GM23338 (cell line): ENCODE measurements around the gene CHD5. TPM values are rescaled to one million over a fixed set of nuclear protein-coding genes. Genes with fewer than 3 reads are reported as not detected.

ENCODE experiments used
- ATAC-seq: fragments of 200-7000 bp; cut with Tn5 transposase; 3 replicates; pipeline ENCODE4 v1.9.1; 2020
- DNase-seq: peaks from one replicate; pipeline ENCODE4 v3.0.0-alpha.2; 2015; ENCODE audit warnings: low spot score
- H2AFZ ChIP-seq: fragments of 200-600 bp; sonication (generic); 2 replicates; pipeline ENCODE4 v1.8.0; 2016; ENCODE audit warnings: antibody characterized with exemption, mild to moderate bottlenecking, moderate library complexity
- H3F3A ChIP-seq: fragments of 200-600 bp; sonication (generic); replicated peaks from 2 replicates; pipeline ENCODE4 v1.8.0; 2017; ENCODE audit warnings: antibody characterized with exemption, mixed run types, low read depth
- H3K27ac ChIP-seq: fragments of 200-600 bp; sonication (generic); 2 replicates; pipeline ENCODE4 v1.6.1; 2016; ENCODE audit warnings: low read depth
- H3K27me3 ChIP-seq: fragments of 200-600 bp; sonication (generic); 2 replicates; pipeline ENCODE4 v1.8.0; 2016; ENCODE audit warnings: mild to moderate bottlenecking, mixed run types, moderate library complexity; ENCODE audit not compliant: insufficient read depth
- H3K36me3 ChIP-seq: fragments of 200-600 bp; sonication (generic); 2 replicates; pipeline ENCODE4 v1.8.0; 2016; ENCODE audit warnings: mild to moderate bottlenecking; ENCODE audit not compliant: insufficient read depth
- H3K4me1 ChIP-seq: fragments of 200-600 bp; sonication (generic); 2 replicates; pipeline ENCODE4 v1.8.0; 2016; ENCODE audit warnings: mild to moderate bottlenecking, moderate library complexity; ENCODE audit not compliant: insufficient read depth
- H3K4me2 ChIP-seq: fragments of 200-600 bp; sonication (generic); 2 replicates; pipeline ENCODE4 v1.7.1; 2017; ENCODE audit warnings: mixed run types
- H3K4me3 ChIP-seq: fragments of 200-600 bp; sonication (generic); 2 replicates; pipeline ENCODE4 v1.6.1; 2016; ENCODE audit warnings: mixed run types
- H3K79me2 ChIP-seq: fragments of 200-600 bp; sonication (generic); replicated peaks from 2 replicates; pipeline ENCODE4 v1.8.0; 2017; ENCODE audit warnings: mild to moderate bottlenecking; ENCODE audit not compliant: insufficient read depth
- H3K9me2 ChIP-seq: fragments of 200-600 bp; sonication (generic); 2 replicates; pipeline ENCODE4 v1.8.0; 2017; ENCODE audit not compliant: insufficient read depth
- H4K20me1 ChIP-seq: fragments of 200-600 bp; sonication (generic); replicated peaks from 2 replicates; pipeline ENCODE4 v1.8.0; 2017; ENCODE audit warnings: mild to moderate bottlenecking; ENCODE audit not compliant: insufficient read depth
- H3K27ac Mint-ChIP-seq: 2 replicates; pipeline ENCODE4 v1.8.0; 2020; ENCODE audit warnings: inconsistent platforms, mild to moderate bottlenecking, moderate library complexity, mixed read lengths
- H3K27me3 Mint-ChIP-seq: 3 replicates; pipeline ENCODE4 v1.8.0; 2022; ENCODE audit warnings: low read depth, mild to moderate bottlenecking, moderate library complexity, mixed read lengths, inconsistent platforms; ENCODE audit not compliant: insufficient read depth, poor library complexity
- H3K36me3 Mint-ChIP-seq: 3 replicates; pipeline ENCODE4 v1.8.0; 2021; ENCODE audit warnings: low read depth, mild to moderate bottlenecking, inconsistent platforms, moderate library complexity, mixed read lengths
- H3K4me1 Mint-ChIP-seq: 3 replicates; pipeline ENCODE4 v1.8.0; 2020; ENCODE audit warnings: mild to moderate bottlenecking, inconsistent platforms, mixed read lengths
- H3K4me3 Mint-ChIP-seq: 3 replicates; pipeline ENCODE4 v1.8.0; 2021; ENCODE audit warnings: moderate library complexity, mild to moderate bottlenecking, inconsistent platforms, mixed read lengths
- H3K9me3 Mint-ChIP-seq: 3 replicates; pipeline ENCODE4 v1.8.0; 2020; ENCODE audit warnings: moderate library complexity, mild to moderate bottlenecking, inconsistent platforms, mixed read lengths
- CREB1 ChIP-seq: fragments of 250-450 bp; sonication (Bioruptor Pico); IDR thresholded peaks from 2 replicates; pipeline ENCODE4 v1.5.0; 2020; ENCODE audit warnings: low read depth, mild to moderate bottlenecking, moderate library complexity
- EZH2 ChIP-seq: fragments of 200-600 bp; sonication (generic); IDR thresholded peaks from one replicate; pipeline ENCODE4 v1.8.0; 2017; ENCODE audit warnings: antibody characterized with exemption, mild to moderate bottlenecking, low read depth; ENCODE audit not compliant: unreplicated experiment
- JUNB ChIP-seq: IDR thresholded peaks from one replicate; pipeline ENCODE4 v1.6.1; 2016; ENCODE audit warnings: antibody characterized with exemption; ENCODE audit not compliant: unreplicated experiment
- POLR2AphosphoS5 ChIP-seq: IDR thresholded peaks from 2 replicates; pipeline ENCODE4 v1.6.1; 2016; ENCODE audit warnings: antibody characterized with exemption, low read depth
- ZNF114 ChIP-seq: fragments of 250-450 bp; sonication (Bioruptor Pico); IDR thresholded peaks from 2 replicates; pipeline ENCODE4 v1.5.0; 2020; ENCODE audit warnings: mild to moderate bottlenecking, moderate library complexity
- ZNF331 ChIP-seq: fragments of 250-450 bp; sonication (Bioruptor Pico); IDR thresholded peaks from 2 replicates; pipeline ENCODE4 v1.5.0; 2020; ENCODE audit warnings: low read depth, mild to moderate bottlenecking, moderate library complexity
- polyA plus RNA-seq: library from polyadenylated mRNA; unstranded; fragments of >200 nt; fragmentation: Nextera tagmentation; extraction: Ambion mirVana; gene quantifications from 2 replicates; pipeline ENCODE4 v1.2.1, GENCODE V29; 2016
- total RNA-seq: library from RNA; depleted of rRNA; stranded (reverse); fragments of >200 nt; shearing (Covaris generic); gene quantifications from 2 replicates; pipeline ENCODE4 v1.2.3, GENCODE V29; 2014
- TF ChIP-seq, protein P1 (sequence below): fragments of 250-450 bp; sonication (Bioruptor Pico); IDR thresholded peaks from 2 replicates; pipeline ENCODE4 v1.5.0; 2020; ENCODE audit warnings: mild to moderate bottlenecking, moderate library complexity
- TF ChIP-seq, protein P2 (sequence below): IDR thresholded peaks from one replicate; pipeline ENCODE4 v1.6.1; 2018; ENCODE audit warnings: antibody characterized with exemption; ENCODE audit not compliant: unreplicated experiment

CHD5 gene
- total and polyA plus RNA-seq, 2 experiments from 2014 or later = 0.32 to 1.0 TPM

DNA sequence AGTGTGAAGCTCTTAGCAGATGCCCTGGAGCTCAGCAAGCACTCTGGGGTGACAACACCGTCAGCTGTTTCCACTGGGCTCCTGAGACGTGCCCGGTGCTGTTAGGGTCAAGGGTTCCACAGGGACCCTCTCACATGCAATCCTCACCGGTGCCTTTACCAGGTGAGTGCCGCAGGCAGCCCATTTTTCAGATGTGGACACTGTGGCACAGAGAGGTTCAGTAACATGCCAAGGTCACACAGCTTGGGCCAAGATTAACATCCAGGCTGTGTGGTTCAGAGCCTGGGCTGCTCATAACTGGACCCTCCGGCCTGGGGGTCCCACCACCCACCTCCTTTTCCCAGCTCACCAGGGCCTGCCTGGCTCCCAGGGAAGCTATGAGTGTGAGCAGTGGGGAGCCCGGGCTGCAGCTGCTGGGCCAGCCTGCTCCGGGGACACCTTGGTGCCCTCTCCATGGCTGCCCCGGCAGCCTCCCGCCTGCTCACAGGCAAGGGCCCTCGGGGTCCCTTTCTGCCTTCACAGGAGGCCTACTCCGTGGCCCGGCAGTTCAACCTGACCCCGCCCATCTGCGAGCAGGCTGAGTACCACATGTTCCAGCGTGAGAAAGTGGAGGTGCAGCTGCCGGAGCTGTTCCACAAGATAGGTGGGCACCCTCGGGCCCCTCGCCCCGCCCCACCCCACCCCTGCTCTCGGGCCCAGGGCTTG, 85.2 kb downstream of the CHD5 start (continued):
- TF ChIP-seq, protein P1, sequence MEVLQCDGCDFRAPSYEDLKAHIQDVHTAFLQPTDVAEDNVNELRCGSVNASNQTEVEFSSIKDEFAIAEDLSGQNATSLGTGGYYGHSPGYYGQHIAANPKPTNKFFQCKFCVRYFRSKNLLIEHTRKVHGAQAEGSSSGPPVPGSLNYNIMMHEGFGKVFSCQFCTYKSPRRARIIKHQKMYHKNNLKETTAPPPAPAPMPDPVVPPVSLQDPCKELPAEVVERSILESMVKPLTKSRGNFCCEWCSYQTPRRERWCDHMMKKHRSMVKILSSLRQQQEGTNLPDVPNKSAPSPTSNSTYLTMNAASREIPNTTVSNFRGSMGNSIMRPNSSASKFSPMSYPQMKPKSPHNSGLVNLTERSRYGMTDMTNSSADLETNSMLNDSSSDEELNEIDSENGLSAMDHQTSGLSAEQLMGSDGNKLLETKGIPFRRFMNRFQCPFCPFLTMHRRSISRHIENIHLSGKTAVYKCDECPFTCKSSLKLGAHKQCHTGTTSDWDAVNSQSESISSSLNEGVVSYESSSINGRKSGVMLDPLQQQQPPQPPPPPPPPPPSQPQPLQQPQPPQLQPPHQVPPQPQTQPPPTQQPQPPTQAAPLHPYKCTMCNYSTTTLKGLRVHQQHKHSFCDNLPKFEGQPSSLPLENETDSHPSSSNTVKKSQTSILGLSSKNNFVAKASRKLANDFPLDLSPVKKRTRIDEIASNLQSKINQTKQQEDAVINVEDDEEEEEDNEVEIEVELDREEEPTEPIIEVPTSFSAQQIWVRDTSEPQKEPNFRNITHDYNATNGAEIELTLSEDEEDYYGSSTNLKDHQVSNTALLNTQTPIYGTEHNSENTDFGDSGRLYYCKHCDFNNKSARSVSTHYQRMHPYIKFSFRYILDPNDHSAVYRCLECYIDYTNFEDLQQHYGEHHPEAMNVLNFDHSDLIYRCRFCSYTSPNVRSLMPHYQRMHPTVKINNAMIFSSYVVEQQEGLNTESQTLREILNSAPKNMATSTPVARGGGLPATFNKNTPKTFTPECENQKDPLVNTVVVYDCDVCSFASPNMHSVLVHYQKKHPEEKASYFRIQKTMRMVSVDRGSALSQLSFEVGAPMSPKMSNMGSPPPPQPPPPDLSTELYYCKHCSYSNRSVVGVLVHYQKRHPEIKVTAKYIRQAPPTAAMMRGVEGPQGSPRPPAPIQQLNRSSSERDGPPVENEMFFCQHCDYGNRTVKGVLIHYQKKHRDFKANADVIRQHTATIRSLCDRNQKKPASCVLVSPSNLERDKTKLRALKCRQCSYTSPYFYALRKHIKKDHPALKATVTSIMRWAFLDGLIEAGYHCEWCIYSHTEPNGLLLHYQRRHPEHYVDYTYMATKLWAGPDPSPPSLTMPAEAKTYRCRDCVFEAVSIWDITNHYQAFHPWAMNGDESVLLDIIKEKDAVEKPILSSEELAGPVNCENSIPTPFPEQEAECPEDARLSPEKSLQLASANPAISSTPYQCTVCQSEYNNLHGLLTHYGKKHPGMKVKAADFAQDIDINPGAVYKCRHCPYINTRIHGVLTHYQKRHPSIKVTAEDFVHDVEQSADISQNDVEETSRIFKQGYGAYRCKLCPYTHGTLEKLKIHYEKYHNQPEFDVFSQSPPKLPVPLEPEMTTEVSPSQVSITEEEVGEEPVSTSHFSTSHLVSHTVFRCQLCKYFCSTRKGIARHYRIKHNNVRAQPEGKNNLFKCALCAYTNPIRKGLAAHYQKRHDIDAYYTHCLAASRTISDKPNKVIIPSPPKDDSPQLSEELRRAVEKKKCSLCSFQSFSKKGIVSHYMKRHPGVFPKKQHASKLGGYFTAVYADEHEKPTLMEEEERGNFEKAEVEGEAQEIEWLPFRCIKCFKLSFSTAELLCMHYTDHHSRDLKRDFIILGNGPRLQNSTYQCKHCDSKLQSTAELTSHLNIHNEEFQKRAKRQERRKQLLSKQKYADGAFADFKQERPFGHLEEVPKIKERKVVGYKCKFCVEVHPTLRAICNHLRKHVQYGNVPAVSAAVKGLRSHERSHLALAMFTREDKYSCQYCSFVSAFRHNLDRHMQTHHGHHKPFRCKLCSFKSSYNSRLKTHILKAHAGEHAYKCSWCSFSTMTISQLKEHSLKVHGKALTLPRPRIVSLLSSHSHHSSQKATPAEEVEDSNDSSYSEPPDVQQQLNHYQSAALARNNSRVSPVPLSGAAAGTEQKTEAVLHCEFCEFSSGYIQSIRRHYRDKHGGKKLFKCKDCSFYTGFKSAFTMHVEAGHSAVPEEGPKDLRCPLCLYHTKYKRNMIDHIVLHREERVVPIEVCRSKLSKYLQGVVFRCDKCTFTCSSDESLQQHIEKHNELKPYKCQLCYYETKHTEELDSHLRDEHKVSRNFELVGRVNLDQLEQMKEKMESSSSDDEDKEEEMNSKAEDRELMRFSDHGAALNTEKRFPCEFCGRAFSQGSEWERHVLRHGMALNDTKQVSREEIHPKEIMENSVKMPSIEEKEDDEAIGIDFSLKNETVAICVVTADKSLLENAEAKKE (CRISPR knock-in tag) = no peak

DNA sequence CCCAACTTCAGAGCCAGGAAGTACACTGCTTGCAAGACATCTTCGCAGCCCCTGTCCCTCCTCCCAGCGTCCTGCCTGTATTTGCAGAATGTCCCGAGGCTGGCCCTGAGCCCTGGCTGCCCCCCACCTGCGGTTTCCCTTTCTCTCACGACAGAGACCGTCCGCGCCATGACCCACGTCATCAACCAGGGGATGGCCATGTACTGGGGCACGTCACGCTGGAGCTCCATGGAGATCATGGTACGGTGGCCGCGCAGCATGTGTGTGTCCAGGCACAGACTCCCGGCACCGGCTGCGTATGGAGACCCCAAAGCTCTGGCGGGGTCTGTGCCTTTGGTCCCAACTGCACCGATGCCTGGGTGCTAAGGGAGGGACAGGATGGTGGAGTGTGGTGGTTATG, 85.9 kb downstream of the CHD5 start:
- H2AFZ ChIP-seq = no peak overlapping the region
- H3K79me2 ChIP-seq = no peaks in the 10 kb centered on the region
- DNase-seq = no peak
- no peak overlapping the region for H3K4me3 ChIP-seq
- ATAC-seq = no peak
- no peaks in the 10 kb centered on the region for H3K36me3 Mint-ChIP-seq
- H3K4me3 Mint-ChIP-seq = no peak overlapping the region
- no peaks in the 10 kb centered on the region; the same call in 2 of the 3 replicates for H3K9me3 Mint-ChIP-seq
- no peak overlapping the region for H3K27ac ChIP-seq
- no peaks in the 10 kb centered on the region for H3K27me3 ChIP-seq
- no peak overlapping the region for H3K4me2 ChIP-seq
- H4K20me1 ChIP-seq = no peaks in the 10 kb centered on the region
- no peaks in the 10 kb centered on the region for H3K9me2 ChIP-seq
- H3K4me1 ChIP-seq = no peaks in the 10 kb centered on the region
- peaks cover 3% of the 10 kb centered on the region for H3K27me3 Mint-ChIP-seq
- H3K27ac Mint-ChIP-seq = no peak overlapping the region
- H3K36me3 ChIP-seq = no peaks in the 10 kb centered on the region
- H3K4me1 Mint-ChIP-seq = no peaks in the 10 kb centered on the region; the same call in 2 of the 3 replicates
- no peaks in the 10 kb centered on the region for H3F3A ChIP-seq
- no peak for TF ChIP-seq ZNF331 (CRISPR knock-in tag)
- TF ChIP-seq EZH2 = no peak
- no peak for TF ChIP-seq CREB1
- no peak for TF ChIP-seq ZNF114 (CRISPR knock-in tag)
- TF ChIP-seq JUNB = no peak
- no peak for TF ChIP-seq POLR2AphosphoS5
- TF ChIP-seq, protein P2, sequence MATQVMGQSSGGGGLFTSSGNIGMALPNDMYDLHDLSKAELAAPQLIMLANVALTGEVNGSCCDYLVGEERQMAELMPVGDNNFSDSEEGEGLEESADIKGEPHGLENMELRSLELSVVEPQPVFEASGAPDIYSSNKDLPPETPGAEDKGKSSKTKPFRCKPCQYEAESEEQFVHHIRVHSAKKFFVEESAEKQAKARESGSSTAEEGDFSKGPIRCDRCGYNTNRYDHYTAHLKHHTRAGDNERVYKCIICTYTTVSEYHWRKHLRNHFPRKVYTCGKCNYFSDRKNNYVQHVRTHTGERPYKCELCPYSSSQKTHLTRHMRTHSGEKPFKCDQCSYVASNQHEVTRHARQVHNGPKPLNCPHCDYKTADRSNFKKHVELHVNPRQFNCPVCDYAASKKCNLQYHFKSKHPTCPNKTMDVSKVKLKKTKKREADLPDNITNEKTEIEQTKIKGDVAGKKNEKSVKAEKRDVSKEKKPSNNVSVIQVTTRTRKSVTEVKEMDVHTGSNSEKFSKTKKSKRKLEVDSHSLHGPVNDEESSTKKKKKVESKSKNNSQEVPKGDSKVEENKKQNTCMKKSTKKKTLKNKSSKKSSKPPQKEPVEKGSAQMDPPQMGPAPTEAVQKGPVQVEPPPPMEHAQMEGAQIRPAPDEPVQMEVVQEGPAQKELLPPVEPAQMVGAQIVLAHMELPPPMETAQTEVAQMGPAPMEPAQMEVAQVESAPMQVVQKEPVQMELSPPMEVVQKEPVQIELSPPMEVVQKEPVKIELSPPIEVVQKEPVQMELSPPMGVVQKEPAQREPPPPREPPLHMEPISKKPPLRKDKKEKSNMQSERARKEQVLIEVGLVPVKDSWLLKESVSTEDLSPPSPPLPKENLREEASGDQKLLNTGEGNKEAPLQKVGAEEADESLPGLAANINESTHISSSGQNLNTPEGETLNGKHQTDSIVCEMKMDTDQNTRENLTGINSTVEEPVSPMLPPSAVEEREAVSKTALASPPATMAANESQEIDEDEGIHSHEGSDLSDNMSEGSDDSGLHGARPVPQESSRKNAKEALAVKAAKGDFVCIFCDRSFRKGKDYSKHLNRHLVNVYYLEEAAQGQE = no peak
